ENCODE measurements around the gene CNTNAP1. TPM values are rescaled to one million over a fixed set of nuclear protein-coding genes. Genes with fewer than 3 reads are reported as not detected.

Gene CNTNAP1
- total and polyA plus RNA-seq, 10 of the 15 experiments (the other 5 are each of a cell fraction or from before 2014, with no cell fraction given), result 0.95 to 29.9 (median 10.4) TPM

- WGBS (ENCODE audit: insufficient coverage, insufficient replicate concordance, low lambda C conversion rate, missing lambda C conversion rate), result 10% methylated on average over 33 of the region's 50 CpGs
- SMC1A ChIA-PET (ENCODE audit: uncharacterized antibody, unreplicated experiment), result interaction anchor here (1.9 kb wide), 1 partner anchor 19 kb away, joined by 7 read pairs; no protein-coding TSS in a partner anchor
- ATAC-seq (peak; percentile 96), DNase-seq (ENCODE audit: low read depth, low spot score) (peak; percentile 70), FAIRE-seq (peak; percentile 90)
- Histone ChIP-seq H3K9ac (ENCODE audit: control insufficient read depth, insufficient read depth, low read length) (peak within 1 kb of the TSS; percentile 76), H3K27ac (ENCODE audit: control insufficient read depth, insufficient read depth) (peak within 1 kb of the TSS; percentile 60), H3K9me3 (replicated peaks; ENCODE audit: control insufficient read depth, insufficient read depth, low read length) (no peaks in the 10 kb centered on the region), H4K20me1 (ENCODE audit: control insufficient read depth, insufficient read depth) (no peaks in the 10 kb centered on the region), H2AFZ (ENCODE audit: control insufficient read depth, low read depth, low read length) (peak within 1 kb of the TSS; percentile 82), H3K27me3 (replicated peaks in 1 of 2; ENCODE audit: control insufficient read depth in 2 of 2, insufficient read depth in 2 of 2, low read length in 1 of 2) (no peaks in the 10 kb centered on the region), H3K4me3 (peak within 1 kb of the TSS; percentile 63), H3K36me3 (ENCODE audit: control insufficient read depth in 2 of 2, insufficient read depth in 2 of 2, low read length in 1 of 2) (no peaks in the 10 kb centered on the region), H3K4me2 (ENCODE audit: control insufficient read depth, insufficient read depth) (peak within 1 kb of the TSS; percentile 88), H3K79me2 (ENCODE audit: control insufficient read depth, insufficient read depth, low read length) (peaks cover 15% of the 10 kb centered on the region), H3K4me1 (ENCODE audit: control insufficient read depth, insufficient read depth, low read length) (peaks cover 8% of the 10 kb centered on the region; the same call in 1 of the 2 replicates)
- intact Hi-C loops (cut with micrococcal nuclease; ENCODE audit: unreplicated experiment), result no loop called here
- no TSS peak for BruUV-seq (replicated peaks)
- RAD21 ChIA-PET (ENCODE audit: unreplicated experiment), result interaction anchor here (1.3 kb wide), 1 partner anchor 10 kb away, joined by 3 read pairs; no protein-coding TSS in a partner anchor
- CTCF ChIA-PET, result interaction anchor here (3.0 kb wide), 1 partner anchor 19 kb away, joined by 13 read pairs; no protein-coding TSS in a partner anchor
- POLR2A ChIA-PET, result no interaction called here
- in situ Hi-C loops (cut with MboI), result no loop called here
- peak; percentile 76 for TF ChIP-seq NRF1 (conservative IDR thresholded peaks at IDR 0.05; ENCODE audit: low read depth, low read length)
- peak; percentile 86 for TF ChIP-seq FOXK2 (IDR thresholded peaks at IDR 0.05)
- TF ChIP-seq MLLT1 (IDR thresholded peaks at IDR 0.05), result peak; percentile 97
- TF ChIP-seq RB1 (IDR thresholded peaks at IDR 0.05; ENCODE audit: borderline replicate concordance), result peak; percentile 99
- TF ChIP-seq EGR1 (IDR thresholded peaks at IDR 0.05; ENCODE audit: borderline replicate concordance in 1 of 2, low read depth in 2 of 2, low read length in 2 of 2), result no peak
- TF ChIP-seq ZNF687 (IDR thresholded peaks at IDR 0.05), result peak; percentile 92
- 0 out of 2 replicates have a peak, but pooled peaks have one; percentile 29 for TF ChIP-seq E2F4 (IDR thresholded peaks at IDR 0.05; ENCODE audit: low read depth, low read length)
- no peak for TF ChIP-seq TCF7 (IDR thresholded peaks at IDR 0.05; ENCODE audit: borderline replicate concordance)
- peak; percentile 83 for TF ChIP-seq POLR2A (IDR thresholded peaks at IDR 0.05; ENCODE audit: low read depth, low read length)
- peak; percentile 97 for TF ChIP-seq MAX (IDR thresholded peaks at IDR 0.05; ENCODE audit: low read depth, low read length)
- 0 out of 2 replicates have a peak, but pooled peaks have one; percentile 63 for TF ChIP-seq LARP7 (IDR thresholded peaks at IDR 0.05)
- peak; percentile 75 for TF ChIP-seq IKZF1 (conservative IDR thresholded peaks at IDR 0.05)
- TF ChIP-seq HDAC6 (IDR thresholded peaks at IDR 0.05; ENCODE audit: unreplicated experiment), result no peak
Observed at GRCh38 chr17:42744806-42745617, 62.7 kb downstream of the CNTNAP1 start, which contains the start of gene EZH1. Gene EZH1, minus strand, starts transcription at chr17:42745040. Its CDS starts 16,099 bp downstream, at chr17:42728941.

Data from GM12878 (cell line).